Measurements from ENCODE around the gene IRF2BP2.

IRF2BP2 gene

DNA sequence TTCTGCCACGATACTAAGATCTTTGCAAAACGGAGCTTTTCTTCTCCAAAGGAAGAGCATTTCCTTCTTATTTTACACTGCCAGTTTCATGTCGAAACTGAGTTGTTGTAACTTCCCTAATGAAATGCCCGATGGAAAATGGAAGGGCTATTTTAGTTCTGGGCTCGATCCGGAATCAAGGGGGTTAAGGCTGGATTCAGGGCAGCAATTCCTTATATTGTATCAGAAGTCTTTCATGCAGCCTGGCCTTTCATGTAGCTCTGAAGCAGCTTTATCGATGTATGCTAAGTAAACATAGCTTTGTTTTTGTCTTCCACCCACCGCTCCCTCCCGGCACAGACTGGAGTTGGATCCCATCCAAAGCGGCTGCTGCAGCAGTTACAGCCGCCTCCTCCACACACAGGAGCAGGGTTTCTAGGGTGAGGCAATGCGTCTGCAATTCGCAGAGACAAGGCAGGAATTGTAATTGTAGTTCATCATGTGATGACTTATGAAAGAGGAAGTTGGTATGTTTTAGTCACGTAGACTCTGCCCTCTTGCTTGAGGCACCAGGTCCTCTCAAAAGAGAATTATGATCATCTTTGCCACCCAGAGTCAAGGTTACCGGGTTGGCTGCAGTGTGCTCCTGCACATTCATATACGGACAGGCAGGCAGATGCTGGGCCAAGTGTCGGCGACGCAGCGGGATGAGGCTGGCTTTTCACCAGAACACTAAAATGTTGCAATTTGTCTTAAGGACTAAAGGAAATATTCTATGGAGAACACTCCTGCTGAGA is 2.6 kb upstream of the IRF2BP2 start:
- DNase-seq, result peak; percentile 98

DNA sequence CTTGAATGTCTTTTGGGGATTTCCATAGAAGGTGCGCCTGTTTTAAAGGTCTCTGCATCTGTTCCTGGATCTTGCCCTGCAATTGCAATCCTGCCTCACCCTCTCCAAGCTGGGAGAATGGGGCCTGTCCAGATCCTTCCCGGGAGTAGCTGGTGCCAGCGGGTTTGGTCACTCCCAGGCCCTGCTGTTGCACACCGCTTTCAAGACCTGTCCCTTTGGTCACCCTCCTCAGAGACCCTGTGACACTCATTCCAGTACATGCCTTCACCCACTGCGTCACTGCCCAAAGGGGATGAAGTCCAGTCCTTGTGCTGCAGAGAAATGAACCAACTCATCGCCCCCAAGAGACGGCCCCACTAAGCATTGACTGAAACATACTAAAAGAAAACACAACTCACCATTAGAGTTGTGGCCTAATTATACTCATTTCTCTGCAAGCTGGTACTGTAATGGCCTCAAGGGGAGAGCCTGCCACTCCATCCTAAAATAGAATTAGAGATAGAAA is 1.9 kb upstream of the IRF2BP2 start:
- DNase-seq, result no peak

GRCh38 chr1:234611225-234611846 is 1.4 kb upstream of the IRF2BP2 start:
- DNase-seq, result peak; percentile 95

DNA sequence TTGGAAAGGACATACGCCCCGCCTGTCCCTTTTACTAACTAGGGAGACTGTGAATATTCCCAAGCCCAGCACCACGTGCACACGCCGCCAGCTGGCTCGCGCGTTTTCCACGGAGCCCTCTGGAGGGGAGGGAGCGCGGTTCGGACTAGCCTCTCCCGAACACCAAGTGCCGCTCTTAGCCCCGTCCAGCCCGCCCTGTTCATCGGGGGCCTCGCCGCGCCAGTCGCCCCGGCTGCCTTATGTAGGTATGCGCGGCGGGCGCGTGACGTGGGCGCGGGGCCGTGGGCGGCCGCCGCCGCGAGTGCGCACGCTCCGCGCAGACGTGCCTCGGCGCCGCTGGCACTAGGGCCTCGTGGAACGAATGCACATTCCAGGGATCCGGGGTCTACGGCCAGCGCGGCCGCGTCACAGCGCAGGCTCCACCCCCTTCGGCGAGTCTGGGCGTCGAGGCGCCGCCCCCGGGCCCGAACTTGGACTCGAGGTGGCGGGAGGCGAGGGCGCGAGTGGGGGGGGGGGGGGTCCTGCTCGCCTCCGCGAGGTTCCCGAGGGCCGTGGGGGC is 767 bp upstream of the IRF2BP2 start:
- peak; percentile 90 for DNase-seq

GRCh38 chr1:234609691-234610042 is 311 bp downstream of the IRF2BP2 start:
- DNase-seq, result no peak

GRCh38 chr1:234608911-234609690 is 877 bp downstream of the IRF2BP2 start:
- no peak for DNase-seq

- DNase-seq, result peak; percentile 76
These were observed 1.7 kb downstream of the IRF2BP2 start for GRCh38 chr1:234608025-234608910.

GRCh38 chr1:234607109-234608024 is 2.6 kb downstream of the IRF2BP2 start:
- DNase-seq, result peak; percentile 50

- DNase-seq, result no peak
These were observed 3.2 kb downstream of the IRF2BP2 start for GRCh38 chr1:234606784-234607108.

DNA sequence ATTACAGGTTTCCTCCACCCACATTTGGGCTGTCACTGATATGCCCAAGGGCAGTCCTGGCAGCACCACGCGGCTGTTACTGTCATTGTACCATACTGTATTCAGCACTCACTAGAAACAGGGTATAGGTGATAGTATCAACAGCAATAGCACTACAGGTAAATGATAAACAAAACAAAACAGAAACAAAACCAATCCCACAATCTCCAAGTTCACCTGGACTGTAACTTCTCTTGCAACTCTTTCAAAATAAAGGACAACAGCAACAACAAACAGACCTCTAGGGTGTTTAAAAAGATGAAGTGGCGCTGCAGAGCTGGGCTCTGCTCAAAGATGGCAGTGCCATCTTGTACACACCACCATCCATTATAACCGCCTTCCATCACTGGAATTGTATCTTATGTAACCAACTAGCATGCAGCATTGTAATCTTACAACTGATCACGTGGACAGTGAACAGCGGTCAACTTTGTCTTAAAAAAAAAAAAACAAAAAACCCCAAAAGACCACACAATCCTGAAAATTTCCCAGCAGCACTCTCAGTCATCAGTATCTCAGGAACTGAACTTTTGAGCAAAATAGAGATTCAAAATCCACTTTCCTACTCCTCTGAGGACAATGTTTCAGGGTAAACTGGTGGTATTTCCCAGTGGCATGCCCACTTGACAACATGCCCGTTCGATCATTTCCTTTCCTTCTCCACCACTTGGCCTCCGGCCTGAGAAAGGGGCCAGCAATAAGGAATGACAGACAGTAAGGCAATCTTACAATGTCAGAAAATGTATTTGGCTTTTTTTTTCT is 3.8 kb downstream of the IRF2BP2 start:
- peak; percentile 67 for DNase-seq

DNA sequence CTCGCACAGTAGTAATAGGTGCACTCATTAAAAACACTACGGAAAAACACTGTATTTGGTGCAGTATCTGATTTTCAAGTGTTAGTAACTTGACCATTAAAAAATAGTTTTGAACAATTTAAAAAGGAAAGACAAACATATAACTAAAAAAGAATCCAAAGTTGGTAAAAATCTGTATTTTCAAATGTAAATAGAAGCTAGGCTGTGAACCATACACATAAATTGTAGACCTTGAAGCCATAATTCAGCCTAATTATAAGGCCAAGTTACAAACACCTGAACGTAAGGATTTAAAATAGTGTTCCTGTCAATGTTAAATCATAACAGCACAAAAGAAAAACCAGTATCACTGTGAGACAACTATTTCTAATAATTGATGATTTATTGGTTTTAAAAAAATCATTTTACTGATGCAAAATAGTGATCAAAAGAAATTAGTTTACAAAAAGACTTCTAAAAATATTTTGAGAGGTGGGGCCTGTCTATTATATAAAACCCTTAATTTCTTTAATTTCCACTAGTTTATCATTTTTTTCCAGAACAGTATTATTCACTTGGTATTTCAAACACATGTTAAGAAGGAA is 4.5 kb downstream of the IRF2BP2 start:
- no peak for DNase-seq

GRCh38 chr1:234604495-234605398 is 5.2 kb downstream of the IRF2BP2 start:
- no peak for DNase-seq

GRCh38 chr1:234603221-234604204 is 6.5 kb downstream of the IRF2BP2 start:
- DNase-seq, result no peak

GRCh38 chr1:234602334-234603220 is 7.4 kb downstream of the IRF2BP2 start:
- DNase-seq, result peak; percentile 77

DNA sequence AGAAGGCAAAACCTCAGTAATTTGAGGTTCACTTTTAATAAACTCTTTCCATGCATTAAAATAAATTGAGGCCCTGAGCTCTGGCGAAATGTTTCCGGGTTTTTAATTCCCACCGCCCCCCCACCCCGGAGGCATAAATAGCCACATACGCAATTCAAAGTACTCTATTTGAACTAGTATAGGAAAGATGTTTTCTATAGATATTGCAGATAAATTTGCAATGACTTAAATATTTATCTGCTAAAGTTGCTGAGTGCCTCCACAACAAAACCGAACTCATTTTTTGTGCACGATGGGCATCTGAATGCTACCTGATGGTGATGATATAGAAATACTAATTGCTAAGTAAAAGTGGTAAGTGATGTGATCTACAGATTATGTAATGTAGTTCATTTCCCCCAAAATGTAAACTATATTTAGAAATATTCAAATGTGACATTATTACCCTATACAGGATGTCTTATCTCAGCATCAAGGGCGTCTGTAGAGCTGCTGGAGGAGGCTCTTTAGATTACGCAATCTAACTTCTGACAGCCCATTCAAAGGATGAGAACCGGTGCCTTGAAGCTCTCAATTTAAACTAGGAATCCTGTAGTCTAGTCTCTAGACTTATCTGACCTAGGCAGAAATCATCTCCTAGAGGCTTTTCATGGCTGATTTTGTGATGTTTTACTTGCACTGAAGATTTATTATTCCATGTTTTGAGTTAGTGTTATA is 8.5 kb downstream of the IRF2BP2 start:
- peak; percentile 38 for DNase-seq

Measured in NCI-H2029 (cell line).